ENCODE results near the gene CHAD.
"Not testable (repeated sequence)": the region's sequence is repeated elsewhere in the genome, so short reads cannot be mapped to it uniquely, and the experiment has no call there.

- not testable (repeated sequence) for TF ChIP-seq CTCF (IDR thresholded peaks at IDR 0.05); EZH2 (IDR thresholded peaks at IDR 0.05; ENCODE audit: borderline replicate concordance, insufficient read depth, low read depth, low read length, poor library complexity, severe bottlenecking)
Measured at GRCh38 chr17:50419577-50419976, 49.1 kb downstream of the CHAD start.
